ENCODE data around the gene TEN1. TPM values are rescaled to one million over a fixed set of nuclear protein-coding genes. Genes with fewer than 3 reads are reported as not detected.

The TEN1 gene
- total and polyA plus RNA-seq, 8 donors = 19.3 to 32.2 (median 27.5) TPM

DNA sequence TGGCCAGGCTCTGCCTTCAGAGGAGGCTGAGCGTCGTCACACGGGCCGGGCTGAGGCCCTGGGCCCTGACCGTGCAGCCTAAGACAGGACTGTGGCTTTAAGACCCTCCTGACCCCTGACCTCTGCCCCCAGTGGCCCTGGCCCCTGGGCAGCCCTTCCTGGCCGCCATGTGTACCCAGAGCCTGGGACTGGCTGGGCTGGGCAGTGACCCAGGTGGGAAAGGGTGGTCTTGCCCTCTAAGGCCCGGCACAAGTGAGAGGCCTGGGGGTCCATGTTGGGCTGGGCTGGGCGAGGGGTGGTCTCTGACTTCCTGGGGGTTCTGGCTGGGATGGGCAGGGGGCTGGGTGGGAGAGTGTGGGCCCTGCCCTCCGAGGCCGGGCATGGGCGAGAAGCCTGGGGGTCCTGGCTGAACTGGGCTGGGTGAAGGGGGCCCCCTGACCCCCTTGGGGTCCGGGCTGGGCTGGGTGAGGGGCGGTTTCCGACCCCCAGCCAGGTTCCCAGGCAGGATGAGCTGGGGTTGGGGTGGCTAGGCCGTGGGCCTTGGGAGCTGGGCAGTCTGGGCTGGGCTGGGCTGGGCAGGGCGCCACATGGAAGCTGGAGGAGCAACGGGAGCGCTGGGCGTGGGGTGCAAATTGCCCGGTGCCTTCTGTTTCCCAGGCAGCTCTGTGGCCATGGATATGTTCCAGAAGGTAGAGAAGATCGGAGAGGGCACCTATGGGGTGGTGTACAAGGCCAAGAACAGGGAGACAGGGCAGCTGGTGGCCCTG lies 21.9 kb downstream of the TEN1 start, which contains the start of gene CDK3:
Gene CDK3, plus strand, starts transcription at position 101 of the 767 bp plus-strand sequence. Its CDS starts 571 bp downstream, at position 672.
- H3K36me3 ChIP-seq = peaks cover 0 to 43% of the 10 kb centered on the region in 2 donors
- peak in 1 of 2 donors; percentile 13 for TF ChIP-seq CTCF (IDR thresholded peaks at IDR 0.05)
- no peak within 1 kb of the TSS for H3K27ac ChIP-seq
- H3K4me3 ChIP-seq = no peak within 1 kb of the TSS
- H3K27me3 ChIP-seq = no peaks in the 10 kb centered on the region
- DNase-seq = no peak
- no peak for ATAC-seq
- H3K4me1 ChIP-seq = peaks cover 9 to 28% of the 10 kb centered on the region in 2 donors
- no peaks in the 10 kb centered on the region for H3K9me3 ChIP-seq
- intact Hi-C loops (cut with DNase I) = loop anchor here in 1 of 2 donors (5.0 kb wide), 1 partner anchor 94 kb away; no protein-coding TSS in a partner anchor

GRCh38 chr17:76002100-76002499 lies 23.1 kb downstream of the TEN1 start:
- Histone ChIP-seq H3K27ac (no peak overlapping the region), H3K36me3 (peaks cover 0 to 49% of the 10 kb centered on the region in 2 donors), H3K9me3 (no peaks in the 10 kb centered on the region), H3K27me3 (no peaks in the 10 kb centered on the region), H3K4me3 (no peak overlapping the region), H3K4me1 (peaks cover 3 to 19% of the 10 kb centered on the region in 2 donors)
- ATAC-seq (no peak), DNase-seq (no peak)
- intact Hi-C loops (cut with DNase I) = loop anchor here in 1 of 2 donors (5.0 kb wide), 1 partner anchor 95 kb away; no protein-coding TSS in a partner anchor
- TF ChIP-seq CTCF (IDR thresholded peaks at IDR 0.05) = no peak

GRCh38 chr17:76003915-76004314 lies 24.9 kb downstream of the TEN1 start:
- no peaks in the 10 kb centered on the region for H3K27me3 ChIP-seq
- no peak for TF ChIP-seq CTCF (IDR thresholded peaks at IDR 0.05)
- DNase-seq = no peak
- H3K36me3 ChIP-seq = peaks cover 0 to 61% of the 10 kb centered on the region in 2 donors
- H3K4me3 ChIP-seq = no peak overlapping the region
- intact Hi-C loops (cut with DNase I) = loop anchor here in 1 of 2 donors (5.0 kb wide), 1 partner anchor 97 kb away; no protein-coding TSS in a partner anchor
- ATAC-seq = no peak
- H3K9me3 ChIP-seq = no peaks in the 10 kb centered on the region
- peaks cover 0 to 4% of the 10 kb centered on the region in 2 donors for H3K4me1 ChIP-seq
- no peak overlapping the region for H3K27ac ChIP-seq

DNA sequence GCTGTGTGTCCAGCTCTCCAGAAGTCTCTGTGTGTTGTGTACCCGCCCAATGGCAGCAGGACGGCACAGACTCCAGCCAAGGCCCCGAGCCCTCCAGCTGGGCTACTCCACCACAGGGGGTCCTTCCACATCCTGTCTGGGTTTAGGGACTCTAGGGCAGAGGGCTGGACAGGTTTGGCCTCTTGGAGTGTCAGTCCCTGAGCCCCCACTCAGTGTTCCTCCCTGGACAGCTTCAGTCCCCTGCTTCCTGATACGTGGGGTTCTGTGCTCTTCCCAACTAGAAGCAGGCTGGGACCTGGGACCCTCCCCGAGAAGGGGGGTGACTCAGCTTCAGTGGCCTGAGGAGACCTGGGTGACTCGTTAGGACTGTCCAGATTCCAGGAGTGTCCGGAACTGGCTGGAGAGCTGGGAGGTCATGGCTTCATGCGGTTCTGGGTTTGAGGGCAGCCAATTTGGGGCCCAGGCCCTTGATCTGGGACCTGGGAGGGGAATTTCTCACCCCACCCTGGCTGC lies 25.8 kb downstream of the TEN1 start:
- Histone ChIP-seq H3K4me1 (peaks cover 0 to 4% of the 10 kb centered on the region in 2 donors), H3K27ac (no peak overlapping the region), H3K36me3 (peaks cover 0 to 70% of the 10 kb centered on the region in 2 donors), H3K4me3 (no peak overlapping the region), H3K27me3 (no peaks in the 10 kb centered on the region), H3K9me3 (no peaks in the 10 kb centered on the region)
- intact Hi-C loops (cut with DNase I) = loop anchor here in 1 of 2 donors (5.0 kb wide), 1 partner anchor 98 kb away; no protein-coding TSS in a partner anchor
- no peak for DNase-seq
- ATAC-seq = no peak
- no peak for TF ChIP-seq CTCF (IDR thresholded peaks at IDR 0.05)
